ENCODE measurements around the gene CSE1L. TPM values are rescaled to one million over a fixed set of nuclear protein-coding genes. Genes with fewer than 3 reads are reported as not detected.

The CSE1L gene
- total and polyA plus RNA-seq, 8 donors, result 41.5 to 87.9 (median 75.8) TPM

- Histone ChIP-seq H3K9me3 (no peaks in the 10 kb centered on the region), H3K4me1 (peaks cover 0 to 19% of the 10 kb centered on the region in 2 donors), H3K4me3 (no peak overlapping the region), H3K27ac (no peak overlapping the region), H3K36me3 (peaks cover 0 to 7% of the 10 kb centered on the region in 2 donors), H3K27me3 (no peaks in the 10 kb centered on the region)
- ATAC-seq (no peak), DNase-seq (no peak)
- TF ChIP-seq, protein P1, sequence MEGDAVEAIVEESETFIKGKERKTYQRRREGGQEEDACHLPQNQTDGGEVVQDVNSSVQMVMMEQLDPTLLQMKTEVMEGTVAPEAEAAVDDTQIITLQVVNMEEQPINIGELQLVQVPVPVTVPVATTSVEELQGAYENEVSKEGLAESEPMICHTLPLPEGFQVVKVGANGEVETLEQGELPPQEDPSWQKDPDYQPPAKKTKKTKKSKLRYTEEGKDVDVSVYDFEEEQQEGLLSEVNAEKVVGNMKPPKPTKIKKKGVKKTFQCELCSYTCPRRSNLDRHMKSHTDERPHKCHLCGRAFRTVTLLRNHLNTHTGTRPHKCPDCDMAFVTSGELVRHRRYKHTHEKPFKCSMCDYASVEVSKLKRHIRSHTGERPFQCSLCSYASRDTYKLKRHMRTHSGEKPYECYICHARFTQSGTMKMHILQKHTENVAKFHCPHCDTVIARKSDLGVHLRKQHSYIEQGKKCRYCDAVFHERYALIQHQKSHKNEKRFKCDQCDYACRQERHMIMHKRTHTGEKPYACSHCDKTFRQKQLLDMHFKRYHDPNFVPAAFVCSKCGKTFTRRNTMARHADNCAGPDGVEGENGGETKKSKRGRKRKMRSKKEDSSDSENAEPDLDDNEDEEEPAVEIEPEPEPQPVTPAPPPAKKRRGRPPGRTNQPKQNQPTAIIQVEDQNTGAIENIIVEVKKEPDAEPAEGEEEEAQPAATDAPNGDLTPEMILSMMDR (IDR thresholded peaks at IDR 0.05), result no peak
- intact Hi-C loops (cut with DNase I), result no loop called here
These were observed 6.3 kb upstream of the CSE1L start for GRCh38 chr20:49039854-49040253.

DNA sequence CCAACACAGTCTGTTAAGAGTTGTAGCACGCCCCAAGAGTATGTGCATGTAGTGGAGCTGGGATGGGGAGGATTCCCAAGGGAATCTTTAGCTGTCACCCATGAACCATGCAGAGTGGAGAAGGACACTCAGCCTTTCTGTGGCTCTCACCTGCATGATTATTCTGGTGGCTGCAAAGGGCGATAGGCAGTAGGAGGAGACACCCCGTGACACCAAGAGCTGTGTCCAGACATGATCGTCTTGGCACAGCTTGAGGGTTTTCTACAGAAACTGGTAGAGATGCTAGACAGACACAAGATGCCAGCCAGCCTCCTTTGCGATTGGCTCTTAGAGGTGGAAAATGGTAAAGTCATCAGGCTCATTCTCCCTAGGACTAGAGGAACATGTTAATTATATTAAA lies 3.1 kb upstream of the CSE1L start:
- TF ChIP-seq, protein P1 (IDR thresholded peaks at IDR 0.05), result no peak
- Histone ChIP-seq H3K27me3 (no peaks in the 10 kb centered on the region), H3K4me1 (peaks cover 9 to 32% of the 10 kb centered on the region in 2 donors), H3K36me3 (no peaks in the 10 kb centered on the region), H3K27ac (no peak overlapping the region), H3K4me3 (no peak overlapping the region), H3K9me3 (no peaks in the 10 kb centered on the region)
- DNase-seq (no peak), ATAC-seq (no peak)
- intact Hi-C loops (cut with DNase I), result no loop called here

DNA sequence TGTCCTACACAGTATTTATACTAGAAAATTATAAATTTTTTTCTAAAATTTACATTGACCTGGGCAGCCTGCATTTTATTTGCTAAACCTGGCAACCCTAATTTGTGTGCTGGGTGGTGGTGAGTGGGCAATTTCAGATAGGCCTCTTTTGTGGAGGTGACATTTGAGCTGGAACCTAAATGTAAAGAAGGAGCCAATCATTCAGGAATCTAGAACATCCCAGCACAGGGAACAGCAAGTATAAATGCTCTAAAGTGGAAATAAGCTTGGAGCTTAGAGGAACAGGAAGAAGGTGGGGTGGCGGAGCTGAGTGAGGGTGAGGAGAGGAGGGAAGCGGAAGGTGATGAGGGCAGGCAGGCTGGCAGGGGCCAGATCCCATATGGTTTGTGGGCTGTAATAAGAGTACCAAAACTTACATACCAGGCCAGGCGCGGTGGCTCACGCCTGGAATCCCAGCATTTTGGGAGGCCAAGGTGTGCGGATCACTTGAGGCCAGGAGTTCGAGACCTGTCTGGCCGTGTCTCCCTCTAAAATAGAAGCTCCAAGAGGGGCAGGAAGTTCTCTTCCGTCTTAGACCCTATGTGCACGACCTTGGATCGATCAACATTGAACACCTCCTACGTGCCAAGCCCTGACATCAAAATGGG lies 549 bp upstream of the CSE1L start:
- TF ChIP-seq, protein P1 (IDR thresholded peaks at IDR 0.05), result no peak
- peak; percentile 15 for ATAC-seq
- DNase-seq, result peak in 3 of 4 donors; percentile 21 to 84 (median 71)
- no peaks in the 10 kb centered on the region for H3K36me3 ChIP-seq
- intact Hi-C loops (cut with DNase I), result no loop called here
- no peaks in the 10 kb centered on the region for H3K27me3 ChIP-seq
- peaks cover 9 to 31% of the 10 kb centered on the region in 2 donors for H3K4me1 ChIP-seq
- no peaks in the 10 kb centered on the region for H3K9me3 ChIP-seq
- H3K4me3 ChIP-seq, result peak overlapping the region; percentile 96 to 100
- peak overlapping the region; percentile 89 to 95 for H3K27ac ChIP-seq

- H3K9me3 ChIP-seq, result no peaks in the 10 kb centered on the region
- DNase-seq, result no peak
- intact Hi-C loops (cut with DNase I), result no loop called here
- H3K4me3 ChIP-seq, result no peak overlapping the region
- TF ChIP-seq, protein P1 (IDR thresholded peaks at IDR 0.05), result no peak
- peaks cover 0 to 11% of the 10 kb centered on the region in 2 donors for H3K36me3 ChIP-seq
- H3K27ac ChIP-seq, result no peak overlapping the region
- H3K27me3 ChIP-seq, result no peaks in the 10 kb centered on the region
- H3K4me1 ChIP-seq, result peaks cover 13 to 29% of the 10 kb centered on the region in 2 donors
- no peak for ATAC-seq
These were observed 6.2 kb downstream of the CSE1L start for GRCh38 chr20:49052334-49052733.

GRCh38 chr20:49054056-49054643 lies 8.0 kb downstream of the CSE1L start:
- H3K9me3 ChIP-seq, result no peaks in the 10 kb centered on the region
- no peak overlapping the region for H3K27ac ChIP-seq
- H3K4me3 ChIP-seq, result no peak overlapping the region
- DNase-seq (no peak), ATAC-seq (no peak)
- TF ChIP-seq, protein P1 (IDR thresholded peaks at IDR 0.05), result no peak
- intact Hi-C loops (cut with DNase I), result no loop called here
- H3K36me3 ChIP-seq, result peaks cover 0 to 24% of the 10 kb centered on the region in 2 donors
- H3K4me1 ChIP-seq, result peaks cover 7 to 14% of the 10 kb centered on the region in 2 donors
- no peaks in the 10 kb centered on the region for H3K27me3 ChIP-seq
